B cell (primary cell): Measurements from ENCODE around the gene PSME2. TPM values are rescaled to one million over a fixed set of nuclear protein-coding genes. Genes with fewer than 3 reads are reported as not detected.

Experiments used
- ATAC-seq: fragments of 200-7000 bp; cut with Tn5 transposase; one replicate; pipeline ENCODE4 v1.10.0; 2021; ENCODE audit warnings: low read depth, mild to moderate bottlenecking, moderate number of reproducible peaks, moderate library complexity
- CTCF ChIA-PET: fragments of 350-600 bp; sonication (Branson Sonifier 250); formaldehyde crosslinking; loops from one replicate; lab custom pipeline; 2021; ENCODE audit warnings: antibody characterized with exemption, inconsistent platforms; lab: Charles Lee
- POLR2A ChIA-PET: fragments of 350-600 bp; sonication (Branson Sonifier 250); formaldehyde crosslinking; loops from one replicate; lab custom pipeline; 2021; ENCODE audit warnings: antibody characterized with exemption; lab: Charles Lee
- DNase-seq: peaks from one replicate; pipeline ENCODE4 v3.0.0; 2013
- H2AFZ ChIP-seq: 2 replicates; pipeline ENCODE4 v1.6.1; 2012; ENCODE audit warnings: mild to moderate bottlenecking, low read depth, low read length; ENCODE audit not compliant: insufficient read depth, poor library complexity, severe bottlenecking
- H3K27ac ChIP-seq, 2 donors: 1 replicate in 1 of 2; 2 replicates in 1 of 2; pipeline ENCODE4 v1.5.1; 2012 to 2013; ENCODE audit warnings: low read length in 2 of 2, mild to moderate bottlenecking in 2 of 2, moderate library complexity in 1 of 2
- H3K27me3 ChIP-seq, 4 experiments: fragments of 200-600 bp in 1 of 4; sonication (generic) in 1 of 4; replicated peaks in 1 of 4; 1 replicate in 2 of 4; 2 replicates in 2 of 4; pipeline versions ENCODE4 v1.6.1 to v1.7.0; 2013 to 2016; ENCODE audit warnings: low read length in 3 of 4, mild to moderate bottlenecking in 2 of 4, mixed read lengths in 1 of 4, moderate library complexity in 1 of 4; ENCODE audit not compliant: insufficient read depth in 4 of 4, control insufficient read depth in 3 of 4; ENCODE audit errors: control extremely low read depth in 1 of 4
- H3K36me3 ChIP-seq, 2 experiments: replicated peaks in 1 of 2; 1 replicate in 1 of 2; 2 replicates in 1 of 2; pipeline versions ENCODE4 v1.6.1 to v1.7.1; 2013; ENCODE audit warnings: low read length in 1 of 2; ENCODE audit not compliant: insufficient read depth in 2 of 2, control insufficient read depth in 1 of 2; ENCODE audit errors: control extremely low read depth in 1 of 2, extremely low read depth in 1 of 2
- H3K4me1 ChIP-seq, 2 donors: fragments of 200-600 bp in 1 of 2; sonication (generic) in 1 of 2; 1 replicate in 1 of 2; 2 replicates in 1 of 2; pipeline versions ENCODE4 v1.5.1 to v1.6.1; 2013 to 2017; ENCODE audit warnings: low read length in 2 of 2; ENCODE audit not compliant: control insufficient read depth in 2 of 2, insufficient read depth in 2 of 2
- H3K4me2 ChIP-seq: replicated peaks from 2 replicates; pipeline ENCODE3; 2012; ENCODE audit warnings: mild to moderate bottlenecking, low read depth, low read length; ENCODE audit not compliant: poor library complexity, severe bottlenecking
- H3K4me3 ChIP-seq, 5 experiments: fragments of 200-600 bp in 1 of 5; sonication (generic) in 1 of 5; 1 replicate in 3 of 5; 2 replicates in 2 of 5; pipeline versions ENCODE4 v1.5.1 to v1.7.0; 2011 to 2016; ENCODE audit warnings: low read length in 4 of 5, mild to moderate bottlenecking in 4 of 5, low read depth in 2 of 5, control low read depth in 1 of 5, moderate library complexity in 1 of 5; ENCODE audit not compliant: insufficient read depth in 1 of 5; ENCODE audit errors: control extremely low read depth in 1 of 5, extremely low read depth in 1 of 5
- H3K79me2 ChIP-seq: fragments of 200-600 bp; sonication (generic); one replicate; pipeline ENCODE4 v1.6.0; 2016; ENCODE audit warnings: low read length; ENCODE audit not compliant: control insufficient read depth, insufficient read depth
- H3K9ac ChIP-seq: fragments of 200-600 bp; sonication (generic); 2 replicates; pipeline ENCODE4 v1.6.1; 2017; ENCODE audit warnings: mild to moderate bottlenecking, low read length, moderate library complexity
- H3K9me3 ChIP-seq, 3 donors: one replicate each; pipeline versions ENCODE4 v1.6.1 to v1.7.1; 2013; ENCODE audit warnings: low read length in 2 of 3; ENCODE audit not compliant: control insufficient read depth in 2 of 3, insufficient read depth in 1 of 3; ENCODE audit errors: control extremely low read depth in 1 of 3
- H4K20me1 ChIP-seq: 2 replicates; pipeline ENCODE4 v1.6.0; 2012; ENCODE audit warnings: mild to moderate bottlenecking, low read length; ENCODE audit not compliant: insufficient read depth, control insufficient read depth, poor library complexity, severe bottlenecking
- H3K27ac Mint-ChIP-seq: one replicate; pipeline ENCODE4 v1.8.0; 2021; ENCODE audit warnings: mixed read lengths
- H3K27me3 Mint-ChIP-seq: one replicate; pipeline ENCODE4 v1.8.0; 2021; ENCODE audit warnings: mixed read lengths
- H3K4me1 Mint-ChIP-seq: one replicate; pipeline ENCODE4 v1.8.0; 2021; ENCODE audit warnings: mixed read lengths
- H3K4me3 Mint-ChIP-seq: one replicate; pipeline ENCODE4 v1.8.0; 2021; ENCODE audit warnings: mixed read lengths
- H3K9me3 Mint-ChIP-seq: one replicate; pipeline ENCODE4 v1.8.0; 2022; ENCODE audit warnings: mixed read lengths; ENCODE audit not compliant: insufficient read depth
- EZH2 ChIP-seq: IDR thresholded peaks from 2 replicates; pipeline ENCODE4 v1.6.1; 2012; ENCODE audit warnings: borderline replicate concordance, low read depth, mild to moderate bottlenecking, moderate library complexity, low read length; ENCODE audit not compliant: insufficient read depth, poor library complexity, severe bottlenecking
- WGBS: methylation state at CpG from one replicate; pipeline ENCODE4 v1.1.5; 2013; ENCODE audit warnings: missing lambda C conversion rate; ENCODE audit not compliant: insufficient coverage; 5-methylcytosine and 5-hydroxymethylcytosine counted together
- intact Hi-C: fragments of 100-400 bp; cut with micrococcal nuclease; formaldehyde crosslinking; loops from one replicate; pipeline ENCODE4 v1.10.0; 2022
- polyA plus RNA-seq: library from polyadenylated mRNA; depleted of rRNA; stranded (reverse); fragments of >200 nt; gene quantifications from 2 replicates; pipeline ENCODE4 v1.2.3, GENCODE V29; 2012
- total RNA-seq, 2 donors: library from RNA; stranded (reverse); fragments of 120-200 nt in 1 of 2; gene quantifications; 1 replicate in 1 of 2; 2 replicates in 1 of 2; pipeline versions ENCODE4 v1.2.3 to v1.2.4, GENCODE V29; 2013 to 2022
- TF ChIP-seq, protein P1 (sequence below): fragments of 200-600 bp; IDR thresholded peaks from one replicate; pipeline ENCODE4 v1.8.0; 2022; ENCODE audit warnings: antibody characterized with exemption, mild to moderate bottlenecking

PSME2 gene
- total and polyA plus RNA-seq, 2 donors (not counting 1 experiment from before 2014, with no cell fraction given), result 126 to 141 TPM

DNA sequence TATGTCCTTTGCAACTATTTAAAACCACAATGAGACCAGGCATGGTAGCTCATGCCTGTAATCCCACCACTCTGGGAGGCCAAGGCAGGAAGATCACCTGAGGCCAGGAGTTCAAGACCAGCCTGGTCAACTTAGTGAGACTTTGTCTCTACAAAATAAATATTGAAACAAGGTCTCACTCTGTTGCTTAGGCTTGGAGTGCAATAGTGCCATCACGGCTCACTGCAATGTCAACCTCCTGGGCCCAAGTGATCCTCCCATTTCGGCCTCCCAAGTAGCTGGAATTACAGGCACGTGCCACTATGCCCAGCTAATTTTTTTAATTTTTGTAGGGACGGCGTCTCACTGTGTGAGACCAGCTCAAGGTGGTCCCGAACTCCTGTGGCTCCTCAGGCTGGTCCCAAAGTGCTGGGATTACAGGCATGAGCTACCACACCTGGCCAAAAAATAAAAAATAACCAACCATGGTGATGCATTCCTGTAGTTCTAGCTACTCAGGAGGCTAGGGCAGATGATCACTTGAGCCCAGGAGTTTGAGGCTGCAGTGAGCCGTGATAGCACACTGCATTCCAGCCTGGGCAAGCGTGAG is 16.9 kb downstream of the PSME2 start:
- H3K79me2 ChIP-seq, result peaks cover 4% of the 10 kb centered on the region
- DNase-seq (no peak), ATAC-seq (no peak)
- H3K4me3 ChIP-seq, result no peak overlapping the region
- H3K9me3 ChIP-seq, result no peaks in the 10 kb centered on the region
- TF ChIP-seq EZH2, result no peak
- TF ChIP-seq, protein P1, sequence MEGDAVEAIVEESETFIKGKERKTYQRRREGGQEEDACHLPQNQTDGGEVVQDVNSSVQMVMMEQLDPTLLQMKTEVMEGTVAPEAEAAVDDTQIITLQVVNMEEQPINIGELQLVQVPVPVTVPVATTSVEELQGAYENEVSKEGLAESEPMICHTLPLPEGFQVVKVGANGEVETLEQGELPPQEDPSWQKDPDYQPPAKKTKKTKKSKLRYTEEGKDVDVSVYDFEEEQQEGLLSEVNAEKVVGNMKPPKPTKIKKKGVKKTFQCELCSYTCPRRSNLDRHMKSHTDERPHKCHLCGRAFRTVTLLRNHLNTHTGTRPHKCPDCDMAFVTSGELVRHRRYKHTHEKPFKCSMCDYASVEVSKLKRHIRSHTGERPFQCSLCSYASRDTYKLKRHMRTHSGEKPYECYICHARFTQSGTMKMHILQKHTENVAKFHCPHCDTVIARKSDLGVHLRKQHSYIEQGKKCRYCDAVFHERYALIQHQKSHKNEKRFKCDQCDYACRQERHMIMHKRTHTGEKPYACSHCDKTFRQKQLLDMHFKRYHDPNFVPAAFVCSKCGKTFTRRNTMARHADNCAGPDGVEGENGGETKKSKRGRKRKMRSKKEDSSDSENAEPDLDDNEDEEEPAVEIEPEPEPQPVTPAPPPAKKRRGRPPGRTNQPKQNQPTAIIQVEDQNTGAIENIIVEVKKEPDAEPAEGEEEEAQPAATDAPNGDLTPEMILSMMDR, result no peak
- no peak overlapping the region for H3K9ac ChIP-seq
- no peak overlapping the region for H3K4me2 ChIP-seq
- H3K27ac ChIP-seq, result no peak overlapping the region
- Mint-ChIP-seq H3K27me3 (no peaks in the 10 kb centered on the region), H3K27ac (no peak overlapping the region), H3K9me3 (no peaks in the 10 kb centered on the region), H3K4me3 (no peak overlapping the region), H3K4me1 (peaks cover 22% of the 10 kb centered on the region)
- intact Hi-C loops, result no loop called here
- no peak overlapping the region for H2AFZ ChIP-seq
- 88% methylated on average over 6 of the region's 8 CpGs for WGBS
- no peaks in the 10 kb centered on the region for H3K36me3 ChIP-seq
- ChIA-PET CTCF (no interaction called here), POLR2A (interaction anchor here (1.1 kb wide), 1 partner anchor 15 kb away, joined by 3 read pairs; the partner anchor contains the start of genes DCAF11 and NRL)
- H4K20me1 ChIP-seq, result no peaks in the 10 kb centered on the region
- H3K4me1 ChIP-seq, result peaks cover 22% of the 10 kb centered on the region in 2 donors
- no peaks in the 10 kb centered on the region for H3K27me3 ChIP-seq

DNA sequence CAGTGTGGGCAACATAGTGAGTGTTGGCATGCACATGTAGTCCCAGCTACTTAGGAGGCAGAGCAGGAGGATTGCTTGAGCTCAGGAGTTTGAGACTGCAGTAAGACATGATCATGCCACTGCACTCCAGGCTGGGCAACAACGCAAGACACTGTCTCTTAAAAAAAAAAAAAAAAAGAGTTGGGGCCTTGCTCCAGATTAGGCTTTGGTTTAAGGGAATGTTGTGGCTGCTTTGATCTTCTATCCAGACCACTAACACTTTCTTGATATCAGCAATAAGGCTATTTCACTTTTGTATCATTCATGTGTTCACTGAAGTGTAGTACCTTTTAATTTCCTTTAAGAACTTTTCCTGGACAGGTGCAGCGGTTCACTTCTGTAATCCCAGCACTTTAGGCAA is 18.7 kb downstream of the PSME2 start:
- Mint-ChIP-seq H3K4me1 (peaks cover 36% of the 10 kb centered on the region), H3K27ac (peak overlapping the region; percentile 6), H3K9me3 (no peaks in the 10 kb centered on the region), H3K4me3 (no peak overlapping the region), H3K27me3 (no peaks in the 10 kb centered on the region)
- TF ChIP-seq, protein P1, result no peak
- no peak for TF ChIP-seq EZH2
- Histone ChIP-seq H3K27me3 (no peaks in the 10 kb centered on the region), H3K9ac (no peak overlapping the region), H3K4me3 (no peak overlapping the region), H3K4me2 (peak overlapping the region; percentile 33), H3K36me3 (peaks cover under 1 to 7% of the 10 kb centered on the region in 2 experiments), H4K20me1 (no peaks in the 10 kb centered on the region), H3K4me1 (peaks cover 38 to 40% of the 10 kb centered on the region in 2 donors), H3K79me2 (peaks cover 4% of the 10 kb centered on the region), H3K27ac (no peak overlapping the region), H2AFZ (no peak overlapping the region), H3K9me3 (no peaks in the 10 kb centered on the region)
- 88% methylated on average over 2 of the region's 2 CpGs for WGBS
- ATAC-seq, result no peak
- ChIA-PET POLR2A (interaction anchor here (1.2 kb wide), 1 partner anchor 9 kb away, joined by 3 read pairs; the partner anchor contains the start of gene PSME1), CTCF (interaction anchor here (0.7 to 1.6 kb wide), 6 partner anchors 8 to 152 kb away, joined by 3 to 5 read pairs (median 4); partner anchors contain the start of gene PSME1)
- intact Hi-C loops, result no loop called here
- no peak for DNase-seq
